Fibroblast of the conjunctiva (primary cell): ENCODE data around the gene KRTAP22-1.

Source experiments
- DNase-seq: peaks from one replicate; pipeline ENCODE4 v3.0.0-alpha.2; 2010; ENCODE audit warnings: low read depth

KRTAP22-1 gene

GRCh38 chr21:30625449-30626165, 24.7 kb downstream of the KRTAP22-1 start:
- no peak for DNase-seq

- DNase-seq = no peak
These were observed 27.2 kb downstream of the KRTAP22-1 start for GRCh38 chr21:30628109-30628508.

- DNase-seq = no peak
These were observed 28.3 kb downstream of the KRTAP22-1 start for GRCh38 chr21:30629200-30629599.

GRCh38 chr21:30634906-30635305, 34.0 kb downstream of the KRTAP22-1 start, which contains the start of gene KRTAP20-2:
KRTAP20-2 (plus strand) TSS chr21:30635206; CDS start chr21:30635264, 58 bp downstream.
- DNase-seq = no peak

- DNase-seq = no peak
These were observed 37.8 kb downstream of the KRTAP22-1 start for GRCh38 chr21:30638686-30639085.

- no peak for DNase-seq
These were observed 41.7 kb downstream of the KRTAP22-1 start, which contains the start of gene KRTAP20-3 for GRCh38 chr21:30642564-30642963. KRTAP20-3 (plus strand) TSS chr21:30642864.

- no peak for DNase-seq
These were observed 46.1 kb downstream of the KRTAP22-1 start for GRCh38 chr21:30646904-30647414.
